Inflammatory macrophage treated with lipopolysaccharide for 4 hours (primary cell): ENCODE results near the gene TGFBI.

Experiments used
- DNase-seq: peaks from one replicate; pipeline ENCODE4 v3.0.0-alpha.2; 2020

TGFBI gene

DNA sequence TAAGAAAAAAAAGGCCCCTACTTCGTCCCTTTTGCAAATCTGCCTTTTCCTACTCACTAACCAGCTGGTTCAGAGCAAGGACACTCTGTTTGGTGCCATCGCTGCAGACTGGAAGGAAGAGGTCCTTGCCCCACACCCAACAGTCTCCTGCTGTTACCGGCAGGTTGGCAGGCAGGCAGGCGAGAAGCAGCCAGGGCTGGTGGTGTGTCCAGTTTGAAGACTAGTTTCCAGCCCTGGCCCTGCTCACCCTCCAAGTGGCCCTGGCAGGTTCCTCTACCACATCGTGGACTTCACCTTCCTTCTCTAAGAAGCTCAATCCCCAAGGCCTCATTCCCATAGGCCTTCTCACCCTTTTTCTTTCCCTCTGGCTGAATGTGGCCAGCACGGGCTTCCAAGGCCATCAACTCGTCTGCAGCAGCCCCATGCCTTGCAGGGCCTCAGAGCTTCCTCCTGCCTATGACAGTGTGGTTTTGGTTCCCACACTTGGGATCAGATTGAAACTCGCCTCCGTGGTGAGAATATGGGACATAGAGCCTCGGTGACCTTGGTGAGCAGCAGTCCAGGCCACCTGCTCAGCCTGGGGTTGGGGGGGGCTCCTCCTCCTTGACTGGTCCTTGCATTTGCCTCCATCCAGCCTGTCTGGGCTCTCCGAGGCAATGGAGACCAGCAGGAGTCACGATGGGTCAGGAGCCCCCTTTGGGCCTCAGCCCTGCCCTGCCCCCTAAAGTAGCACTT, 22.9 kb downstream of the TGFBI start:
- DNase-seq = peak; percentile 36

DNA sequence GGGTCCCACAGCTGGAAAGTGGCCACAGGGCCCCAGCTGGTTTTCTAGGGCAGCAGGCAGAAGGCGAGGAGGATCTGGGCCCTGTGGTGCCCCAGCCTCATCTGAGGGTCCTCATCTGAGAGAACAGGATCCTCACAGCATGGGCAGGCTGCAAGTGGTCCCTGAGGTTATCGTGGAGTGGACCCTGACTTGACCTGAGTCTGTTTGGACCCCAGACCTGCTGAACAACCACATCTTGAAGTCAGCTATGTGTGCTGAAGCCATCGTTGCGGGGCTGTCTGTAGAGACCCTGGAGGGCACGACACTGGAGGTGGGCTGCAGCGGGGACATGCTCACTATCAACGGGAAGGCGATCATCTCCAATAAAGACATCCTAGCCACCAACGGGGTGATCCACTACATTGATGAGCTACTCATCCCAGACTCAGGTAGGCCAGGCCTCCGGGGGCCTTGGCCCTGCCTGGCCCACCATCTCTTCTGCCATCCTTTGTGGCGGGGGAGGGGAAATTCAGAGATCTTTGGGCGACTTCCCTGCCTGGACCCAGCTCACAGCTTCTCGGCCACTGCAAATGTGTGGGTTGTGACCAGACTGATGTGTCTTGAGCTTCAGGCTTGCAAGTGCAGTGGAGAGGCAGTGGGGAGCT, 24.0 kb downstream of the TGFBI start:
- DNase-seq = no peak

DNA sequence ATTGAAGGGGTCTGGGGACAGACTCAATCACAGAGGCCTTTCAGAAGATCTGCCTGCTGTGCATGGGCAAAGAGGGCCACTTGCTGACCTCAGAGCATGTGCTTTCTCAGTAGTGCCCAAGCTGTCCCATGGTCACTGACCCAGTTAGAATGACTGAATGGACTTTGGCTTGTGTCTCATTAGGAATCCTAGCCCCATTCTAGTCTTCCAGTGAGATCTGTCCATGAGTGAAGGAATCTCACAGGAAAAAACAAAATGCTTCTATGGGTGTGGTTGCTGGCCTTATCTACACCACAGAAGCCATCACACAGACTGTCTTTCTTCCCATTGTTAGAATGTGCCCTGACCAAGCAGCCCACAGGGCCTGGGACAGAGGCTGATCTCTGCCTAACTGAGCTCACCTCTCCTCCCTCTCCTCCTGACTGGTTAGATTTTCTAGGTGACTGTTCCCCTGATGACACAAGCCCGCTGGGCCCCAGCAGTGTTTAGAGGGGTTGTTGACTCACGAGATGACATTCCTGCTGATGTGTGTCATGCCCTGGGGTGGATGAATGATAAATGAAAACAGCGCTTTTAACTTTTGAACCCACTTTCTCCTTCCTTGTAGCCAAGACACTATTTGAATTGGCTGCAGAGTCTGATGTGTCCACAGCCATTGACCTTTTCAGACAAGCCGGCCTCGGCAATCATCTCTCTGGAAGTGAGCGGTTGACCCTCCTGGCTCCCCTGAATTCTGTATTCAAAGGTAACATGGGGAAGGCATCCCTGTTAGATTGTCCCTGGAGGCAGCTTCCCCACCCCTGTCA, 24.8 kb downstream of the TGFBI start:
- no peak for DNase-seq

DNA sequence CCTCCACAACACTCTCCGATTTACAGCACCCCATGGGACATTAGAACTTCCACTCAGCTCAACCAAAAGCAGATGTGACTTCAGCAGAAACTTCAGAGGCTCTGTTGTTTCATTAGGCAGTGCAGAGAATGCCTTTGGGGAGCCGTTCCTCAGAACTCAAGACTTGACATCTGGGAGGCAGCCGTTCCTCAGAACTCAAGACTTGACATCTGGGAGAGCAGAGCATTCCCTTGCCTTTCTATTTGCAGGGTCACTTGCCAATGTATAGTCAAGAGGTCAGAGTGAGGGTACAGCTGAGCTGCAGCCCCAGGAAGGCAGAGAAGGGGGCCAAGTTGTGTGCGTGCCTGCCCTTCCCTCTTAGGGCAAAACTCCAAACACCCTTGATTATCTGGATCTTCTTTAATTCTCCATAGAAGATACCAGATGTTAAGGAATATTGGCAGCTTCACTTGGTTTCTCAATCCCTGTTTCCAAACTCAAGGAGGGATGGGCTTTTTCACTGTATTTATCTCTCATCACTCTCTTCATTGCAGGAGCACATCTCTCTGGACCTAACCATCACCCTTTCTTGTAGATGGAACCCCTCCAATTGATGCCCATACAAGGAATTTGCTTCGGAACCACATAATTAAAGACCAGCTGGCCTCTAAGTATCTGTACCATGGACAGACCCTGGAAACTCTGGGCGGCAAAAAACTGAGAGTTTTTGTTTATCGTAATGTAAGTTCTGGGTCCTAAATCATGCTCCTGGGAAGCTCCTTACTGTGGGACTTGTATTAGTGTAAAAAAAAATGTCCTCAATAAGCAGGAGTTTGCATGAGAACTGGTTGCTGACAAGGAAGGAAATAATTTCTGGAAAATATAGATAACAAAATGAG, 25.6 kb downstream of the TGFBI start:
- DNase-seq = no peak

DNA sequence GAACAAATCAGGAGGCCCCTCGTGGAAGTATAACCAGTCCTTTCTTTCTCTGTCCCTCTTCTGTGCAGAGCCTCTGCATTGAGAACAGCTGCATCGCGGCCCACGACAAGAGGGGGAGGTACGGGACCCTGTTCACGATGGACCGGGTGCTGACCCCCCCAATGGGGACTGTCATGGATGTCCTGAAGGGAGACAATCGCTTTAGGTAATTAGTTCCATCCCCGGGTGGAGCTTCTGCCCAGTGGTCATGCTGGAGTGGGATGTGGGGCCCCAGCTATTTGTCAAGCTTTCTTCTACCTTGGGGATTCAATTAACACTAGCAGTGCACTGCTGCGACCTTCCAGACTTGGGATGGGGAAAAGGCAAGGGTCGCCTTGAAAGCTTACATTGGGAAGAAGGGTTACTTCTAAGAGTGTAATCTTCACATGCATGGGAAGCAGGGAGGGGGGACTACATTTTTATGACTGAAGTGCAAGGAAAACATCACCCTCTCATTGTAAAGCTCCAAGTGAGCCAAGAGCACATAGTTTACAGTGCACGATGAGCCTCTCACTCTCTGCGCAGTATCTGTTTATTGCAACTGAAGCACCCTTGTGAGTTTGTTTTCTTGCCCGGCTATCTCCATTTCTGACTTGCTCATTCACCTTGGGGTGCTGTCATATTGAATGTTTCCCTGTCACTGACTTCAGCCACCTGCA, 27.0 kb downstream of the TGFBI start:
- DNase-seq = no peak

DNA sequence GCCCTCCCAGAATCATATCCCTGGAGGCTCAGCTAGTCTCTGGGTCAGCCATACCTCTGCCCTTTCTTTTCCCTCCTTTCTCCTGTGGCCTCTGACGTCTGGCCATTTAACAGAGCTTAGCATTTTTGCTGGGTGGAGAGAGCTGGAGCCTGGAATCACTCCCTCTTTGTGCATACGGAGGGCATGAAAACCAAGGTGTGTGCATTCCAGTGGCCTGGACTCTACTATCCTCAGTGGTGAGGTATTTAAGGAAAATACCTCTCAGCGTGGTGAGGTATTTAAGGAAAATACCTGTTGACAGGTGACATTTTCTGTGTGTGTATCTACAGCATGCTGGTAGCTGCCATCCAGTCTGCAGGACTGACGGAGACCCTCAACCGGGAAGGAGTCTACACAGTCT, 27.5 kb downstream of the TGFBI start:
- DNase-seq = no peak

DNA sequence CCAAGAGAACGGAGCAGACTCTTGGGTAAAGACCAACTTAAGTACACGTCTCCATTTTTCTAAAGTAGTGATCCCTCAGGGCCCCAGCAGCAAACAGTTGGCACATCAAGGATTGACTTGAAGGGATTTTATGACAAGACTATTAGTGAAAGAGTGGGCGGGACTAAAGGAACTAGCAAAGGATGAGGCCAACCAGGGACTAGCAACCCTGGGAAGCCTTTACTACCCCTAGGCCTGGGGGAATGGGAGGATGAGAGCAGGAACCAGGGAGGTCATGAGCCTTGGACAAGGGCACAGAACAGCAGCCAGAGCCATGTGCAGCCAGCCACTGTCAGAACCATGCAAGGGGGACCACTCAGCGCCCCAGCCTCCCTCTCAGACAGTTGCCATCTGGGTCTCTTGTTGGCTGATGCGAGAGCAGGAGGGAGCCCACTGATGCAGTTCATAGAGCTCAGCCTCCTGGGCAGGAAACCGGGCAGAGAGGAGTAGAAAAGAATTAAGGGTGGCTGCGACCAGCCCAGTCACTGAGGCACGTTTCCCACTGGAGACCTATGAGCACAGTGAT, 28.1 kb downstream of the TGFBI start:
- no peak for DNase-seq

DNA sequence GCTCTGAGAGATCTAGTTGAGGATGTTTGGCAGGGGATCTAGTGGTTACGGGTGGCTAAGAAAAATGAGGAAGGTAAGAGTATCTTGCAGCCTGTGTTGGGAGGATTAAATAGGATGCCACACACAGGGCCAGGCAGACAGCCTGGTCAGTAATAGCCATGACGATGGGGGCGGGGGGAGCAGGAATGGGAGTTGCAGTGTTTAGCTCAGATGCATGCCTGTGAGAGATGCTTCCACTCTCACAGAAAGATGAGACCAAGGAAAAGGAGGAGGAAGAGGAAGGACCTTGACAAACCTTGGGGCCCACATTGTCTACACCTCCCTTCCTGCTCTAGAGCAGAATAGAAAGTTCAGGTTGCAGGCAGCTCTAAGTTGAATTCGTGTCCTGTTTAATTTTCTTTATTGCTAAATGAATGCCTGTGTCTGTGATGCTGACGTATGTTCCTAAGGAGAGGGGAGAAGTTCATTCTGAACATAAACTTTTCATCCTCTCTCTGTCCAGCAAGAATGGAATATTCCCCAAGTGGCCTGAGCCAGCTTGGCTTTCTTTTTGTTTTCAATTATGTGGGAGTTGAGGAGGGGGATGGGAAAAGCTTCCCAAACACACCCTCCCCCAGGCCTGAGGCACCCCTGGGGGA, 28.7 kb downstream of the TGFBI start:
- DNase-seq = no peak

DNA sequence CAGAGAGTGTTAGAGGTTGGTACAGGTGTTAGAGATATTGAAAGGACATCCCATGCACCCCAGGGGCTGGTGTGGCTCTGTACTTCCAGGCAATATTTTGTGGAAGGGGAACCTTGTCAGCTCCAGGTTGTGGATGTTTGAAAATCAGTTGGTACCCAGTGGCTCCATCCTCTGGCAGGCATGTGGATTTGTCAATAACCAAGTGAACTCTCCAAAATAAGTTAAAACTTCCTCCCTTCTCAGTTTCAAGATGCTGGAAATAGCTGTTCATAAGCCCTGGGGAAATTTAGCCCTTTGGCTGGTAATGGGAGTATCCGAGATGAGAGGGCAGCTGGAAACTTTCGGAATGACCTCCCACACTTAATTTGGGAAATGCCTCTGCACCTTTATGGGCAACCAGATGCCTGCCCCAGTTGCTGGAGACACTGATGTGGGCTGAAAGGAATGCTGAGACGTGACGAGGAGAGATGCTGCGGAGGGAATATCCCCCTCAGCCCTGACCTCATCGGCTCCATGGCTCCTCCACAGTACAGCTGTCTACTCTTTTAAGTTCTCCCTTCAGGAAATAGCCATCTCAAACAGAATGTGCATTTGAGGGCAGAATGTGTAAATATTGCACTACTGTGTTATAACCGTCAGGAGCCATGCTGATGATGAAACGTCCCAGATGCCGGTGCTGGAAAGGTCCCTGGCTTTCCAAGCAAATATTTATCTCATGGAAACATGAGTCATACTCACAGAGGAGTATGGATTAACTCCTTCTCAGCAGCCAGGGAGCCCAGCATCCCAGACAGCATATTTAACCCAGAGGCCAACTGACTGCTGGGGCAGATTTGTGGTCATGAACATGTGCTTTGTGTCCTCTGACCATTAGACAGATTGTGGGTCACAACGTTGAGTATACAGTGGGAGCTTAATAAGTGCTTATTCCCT, 29.5 kb downstream of the TGFBI start:
- no peak for DNase-seq

DNA sequence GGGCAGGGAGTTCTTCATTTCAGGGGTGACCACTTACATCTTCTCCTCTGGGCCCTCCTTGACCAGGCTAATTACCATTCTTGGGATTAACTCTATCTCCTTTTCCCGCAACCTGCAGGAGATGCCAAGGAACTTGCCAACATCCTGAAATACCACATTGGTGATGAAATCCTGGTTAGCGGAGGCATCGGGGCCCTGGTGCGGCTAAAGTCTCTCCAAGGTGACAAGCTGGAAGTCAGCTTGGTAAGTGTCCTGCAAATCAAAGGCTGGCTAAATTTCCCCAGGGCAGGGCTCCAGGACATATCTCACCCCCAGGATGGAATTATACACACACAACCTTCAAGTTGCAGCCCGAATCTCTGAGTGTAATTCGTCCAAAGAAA, 30.2 kb downstream of the TGFBI start:
- no peak for DNase-seq

DNA sequence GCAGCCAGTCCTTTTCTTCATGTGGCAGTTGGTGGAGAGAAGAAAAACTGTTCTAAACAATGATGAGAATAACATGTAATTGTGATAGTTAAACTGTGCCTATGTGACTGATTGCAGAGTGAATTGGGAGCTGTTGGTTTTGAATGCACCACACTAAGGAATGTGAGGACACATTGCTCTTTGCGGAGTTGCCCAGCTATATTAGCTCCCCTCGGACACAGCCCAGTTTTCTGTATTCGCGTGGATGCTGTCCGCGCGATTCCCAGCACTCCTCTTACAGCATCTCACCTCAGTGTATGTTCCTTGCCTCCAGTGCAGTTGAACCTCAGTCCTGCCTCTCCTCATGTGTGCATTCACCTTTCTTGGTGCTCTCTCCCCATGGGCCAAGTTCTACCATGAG, 32.2 kb downstream of the TGFBI start:
- DNase-seq = no peak

DNA sequence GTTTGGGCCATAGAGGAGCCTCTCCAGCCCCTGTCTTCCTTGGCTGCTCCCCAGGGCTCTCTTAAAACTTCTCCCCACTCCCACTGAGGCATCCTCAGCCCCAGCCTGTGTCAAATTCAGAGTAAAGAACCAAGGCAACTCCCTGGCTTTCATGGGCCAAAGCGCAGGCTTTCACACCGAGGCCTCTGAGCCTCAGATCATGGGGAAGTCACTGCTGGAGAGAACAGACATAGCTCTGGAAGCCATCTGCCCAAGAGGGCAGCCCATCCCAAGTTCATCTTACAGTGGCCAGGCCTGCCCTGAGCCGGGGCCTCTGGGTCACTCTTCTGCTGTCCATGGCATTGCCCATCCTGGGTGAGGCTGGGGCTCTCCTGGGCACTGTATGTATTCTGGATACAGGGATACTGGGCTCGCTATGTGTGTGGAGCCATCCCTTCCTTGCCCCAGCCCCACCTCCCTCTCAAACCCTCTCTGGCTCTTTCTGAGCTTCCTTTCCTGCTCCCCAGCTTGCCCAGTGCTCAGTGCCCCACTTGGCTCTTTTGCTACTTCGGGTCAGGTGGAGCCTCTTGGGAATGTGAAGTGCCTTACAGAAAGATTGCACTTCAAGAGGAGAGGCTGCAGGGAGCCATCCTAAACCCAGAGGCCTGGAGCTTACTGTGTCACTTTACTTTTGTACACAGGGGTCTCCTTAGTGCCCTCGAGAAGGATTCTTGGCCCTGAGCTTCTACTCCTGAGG, 33.0 kb downstream of the TGFBI start:
- no peak for DNase-seq

DNA sequence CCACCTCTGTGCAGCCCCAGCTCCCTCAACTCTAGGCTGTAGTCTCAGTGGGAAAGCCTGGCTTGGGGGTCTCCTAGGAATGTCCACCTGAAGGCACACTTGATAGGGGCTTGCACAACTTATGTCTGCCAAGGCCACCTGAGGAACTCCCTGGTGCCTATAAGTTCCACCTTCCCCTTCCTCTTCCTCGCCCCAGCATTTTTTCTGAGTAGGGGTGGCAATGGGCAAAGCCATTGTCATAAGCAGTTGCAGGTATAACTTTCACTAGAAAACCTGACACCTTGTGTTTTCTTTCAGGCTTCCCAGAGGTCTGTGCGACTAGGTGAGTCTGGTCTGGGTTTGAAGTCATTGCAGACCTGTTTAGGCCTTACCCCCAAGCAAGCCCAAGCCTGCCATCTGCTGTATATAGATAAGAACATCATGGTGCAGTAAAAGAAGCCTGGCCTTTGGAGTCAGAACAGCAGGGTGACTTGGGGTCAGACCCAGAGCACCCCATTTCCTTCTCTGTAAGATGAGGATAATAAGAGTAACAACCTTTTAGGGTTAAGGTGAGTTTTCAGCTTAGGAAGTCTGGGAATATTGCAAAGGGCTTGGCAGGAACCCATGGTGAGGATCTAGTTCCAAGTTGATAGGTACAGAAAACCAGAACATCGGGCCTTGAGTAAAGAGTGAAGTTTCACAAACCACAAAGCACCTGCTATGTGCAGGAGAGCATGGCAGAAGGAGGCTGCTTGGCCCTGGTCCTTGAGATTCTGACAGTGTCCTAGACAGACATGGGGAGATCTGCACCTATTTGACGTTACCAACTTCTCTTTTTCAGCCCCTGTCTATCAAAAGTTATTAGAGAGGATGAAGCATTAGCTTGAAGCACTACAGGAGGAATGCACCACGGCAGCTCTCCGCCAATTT, 33.8 kb downstream of the TGFBI start:
- DNase-seq = peak; percentile 42

DNA sequence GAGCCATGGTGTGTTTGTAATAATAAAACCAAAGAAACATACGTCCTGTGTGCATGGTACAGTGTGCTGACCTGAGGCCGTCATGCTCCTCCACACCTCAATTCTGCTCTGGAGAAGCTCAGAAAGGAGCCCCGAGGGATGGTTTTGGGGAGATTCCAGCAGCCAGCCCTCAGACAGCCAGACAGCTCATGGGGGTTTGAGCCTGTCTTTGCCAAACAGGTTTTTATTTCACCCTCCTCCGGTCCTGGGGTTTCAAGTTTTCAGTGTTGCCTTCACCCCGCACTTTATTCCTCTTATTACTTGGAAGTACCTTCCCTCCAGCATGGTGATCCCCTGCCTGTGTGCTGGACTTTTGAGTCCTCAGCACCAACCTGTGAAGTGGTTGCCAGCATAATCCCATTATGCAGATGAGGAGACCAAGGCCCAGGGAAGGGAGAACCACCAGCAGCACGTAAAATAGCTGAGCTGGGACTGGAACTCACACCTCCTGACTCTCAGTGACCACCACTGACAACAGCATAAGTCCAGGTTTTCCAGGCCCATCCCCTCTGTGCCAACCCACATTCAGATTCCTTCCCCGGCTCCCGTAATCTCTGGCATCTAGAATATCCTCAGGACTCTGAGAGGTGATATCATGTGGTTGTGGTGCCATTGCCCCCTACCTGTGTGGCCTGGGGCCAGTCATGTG, 35.1 kb downstream of the TGFBI start:
- no peak for DNase-seq

DNA sequence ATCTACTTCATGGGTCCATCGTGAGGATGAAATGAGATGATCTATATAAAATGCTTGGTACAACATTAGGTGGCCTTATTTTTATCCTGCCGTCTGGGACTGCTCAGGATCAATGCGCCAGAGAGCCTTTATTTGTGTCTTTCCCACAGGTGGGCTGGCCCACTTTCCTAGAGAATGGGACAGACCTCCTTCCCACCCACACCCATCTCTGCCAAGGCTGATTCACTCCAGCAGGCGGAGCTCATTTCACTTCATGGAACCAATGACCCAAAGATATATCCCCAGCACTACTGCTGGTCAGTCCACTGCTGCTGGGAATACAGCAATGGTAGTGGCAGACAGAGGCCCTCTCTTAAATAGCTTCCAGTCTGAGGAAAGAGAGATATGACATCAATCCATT, 35.7 kb downstream of the TGFBI start:
- DNase-seq = no peak

DNA sequence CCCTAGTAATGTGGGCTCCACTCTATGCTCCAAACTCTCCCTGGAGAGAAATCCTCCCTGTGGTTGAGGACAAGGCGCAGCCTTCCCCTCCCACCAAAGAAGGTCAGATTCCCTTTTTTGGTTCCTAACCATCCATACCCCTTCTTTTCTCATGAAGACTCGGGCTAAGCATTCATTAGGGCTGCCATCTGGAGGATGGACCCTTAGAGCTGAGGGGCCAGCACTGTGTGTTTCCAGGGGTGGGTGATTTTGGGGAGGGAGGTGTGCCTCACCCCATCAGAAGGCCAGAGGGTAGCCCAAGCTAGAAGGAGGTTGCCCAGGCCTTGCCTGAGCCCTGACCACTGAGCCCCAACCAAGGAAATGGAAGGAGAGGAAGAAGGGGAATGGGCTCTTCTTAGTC, 36.8 kb downstream of the TGFBI start:
- DNase-seq = no peak

DNA sequence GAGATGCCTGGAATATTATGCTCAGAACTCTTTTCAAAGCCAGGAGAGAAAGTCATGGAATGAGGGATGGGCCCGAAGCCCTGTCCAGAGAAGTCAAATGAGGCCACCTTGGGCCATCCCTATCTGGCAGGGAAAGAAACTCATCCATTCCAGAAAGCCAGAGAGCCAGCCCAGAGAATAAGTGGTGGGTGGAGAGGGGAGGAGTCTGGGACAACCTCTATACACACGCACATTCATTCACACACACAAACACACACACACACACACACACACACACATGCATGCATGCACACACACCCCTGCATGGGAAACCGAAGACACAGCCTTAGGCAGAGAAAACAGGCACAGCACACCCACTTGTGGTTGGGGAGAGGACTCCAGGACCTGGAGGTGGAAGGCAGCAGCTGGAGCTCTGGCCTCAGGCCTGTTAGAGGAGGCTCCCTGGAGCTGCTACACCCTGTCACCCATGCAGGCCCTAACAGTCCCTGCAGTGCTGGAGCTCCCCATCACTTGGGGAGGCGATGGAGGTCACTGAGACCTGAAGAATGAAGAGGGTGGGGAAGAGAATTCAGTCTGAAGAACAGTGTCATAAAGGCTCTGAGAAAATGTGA, 38.0 kb downstream of the TGFBI start:
- no peak for DNase-seq
